HG03103 (cell line): Measurements from ENCODE around the gene COMMD10.
"Not testable (repeated sequence)": the region's sequence is repeated elsewhere in the genome, so short reads cannot be mapped to it uniquely, and the experiment has no call there.

ENCODE experiments used
- ATAC-seq: cut with Tn5 transposase; IDR thresholded peaks from one replicate; pipeline ENCODE4 v1.9.1; 2021; ENCODE audit warnings: low read depth; ENCODE audit not compliant: unreplicated experiment

COMMD10 gene

DNA sequence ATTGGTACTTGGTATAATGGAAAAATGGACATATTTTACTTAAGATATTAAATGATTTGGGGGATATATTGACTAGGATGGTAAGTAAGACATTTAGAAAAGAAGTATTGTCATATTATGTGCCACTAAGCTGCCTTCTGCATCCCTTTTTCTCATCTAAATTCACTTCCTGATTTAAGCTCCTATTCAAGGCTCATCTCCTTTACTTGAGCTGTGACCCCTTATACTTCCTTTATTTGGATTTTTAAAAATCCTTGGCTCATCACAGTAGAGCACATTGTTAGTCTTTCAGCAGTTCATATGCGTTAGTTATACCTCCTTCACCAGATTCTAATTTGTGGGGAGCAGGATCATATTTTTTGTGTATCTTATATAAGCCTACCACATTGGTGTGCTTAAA is 6.6 kb downstream of the COMMD10 start:
- ATAC-seq = no peak

DNA sequence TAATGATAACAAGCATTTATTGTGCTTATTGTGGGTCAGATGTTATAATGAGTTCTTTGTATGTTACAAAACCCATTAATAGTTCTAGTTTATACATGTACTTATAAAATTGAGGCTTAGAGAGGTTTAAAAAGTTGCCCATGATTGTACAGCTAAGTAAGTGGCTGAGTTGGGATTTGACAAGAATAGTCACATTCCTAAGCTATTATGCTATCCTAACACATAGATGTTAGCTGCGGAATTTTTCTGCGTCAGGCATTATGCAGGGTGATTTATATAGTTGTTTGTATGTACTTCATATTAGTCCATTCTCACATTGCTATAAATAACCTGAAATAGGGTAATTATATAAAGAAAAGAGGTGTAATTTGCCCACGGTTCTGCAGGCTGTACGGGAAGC is 12.5 kb downstream of the COMMD10 start:
- ATAC-seq = no peak

DNA sequence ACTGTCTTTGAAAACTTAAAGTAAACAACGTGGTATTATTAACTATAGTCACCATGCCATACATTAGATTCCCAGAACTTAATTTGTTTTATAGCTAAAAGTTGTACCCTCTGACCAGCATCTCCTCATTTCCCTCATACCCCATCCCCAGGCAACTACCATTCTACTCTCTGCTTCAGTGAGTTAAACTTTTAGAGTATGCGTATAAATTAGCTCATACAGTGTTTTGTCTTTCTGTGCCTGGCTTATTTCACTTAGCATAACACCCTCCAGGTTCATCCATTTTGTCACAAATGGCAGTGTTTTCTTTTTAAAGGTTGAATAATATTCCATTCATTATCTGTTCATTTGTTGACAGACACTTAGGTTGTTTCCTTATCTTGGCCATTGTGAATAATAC is 14.2 kb downstream of the COMMD10 start:
- no peak for ATAC-seq

DNA sequence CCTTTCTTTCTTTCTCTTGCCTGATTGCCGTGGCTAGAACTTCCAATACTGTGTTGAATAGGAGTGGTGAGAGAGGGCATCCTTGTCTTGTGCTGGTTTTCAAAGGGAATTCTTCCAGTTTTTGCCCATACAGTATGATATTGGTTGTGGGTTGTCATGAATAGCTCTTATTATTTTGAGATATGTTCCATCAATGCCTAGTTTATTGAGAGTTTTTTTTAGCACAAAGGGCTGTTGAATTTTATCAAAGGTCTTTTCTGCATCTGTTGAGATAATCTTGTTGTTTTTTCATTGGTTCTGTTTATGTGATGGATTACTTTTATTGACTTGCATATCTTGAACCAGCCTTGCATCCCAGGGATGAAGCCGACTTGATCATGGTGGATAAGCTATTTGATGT is 20.1 kb downstream of the COMMD10 start:
- not testable (repeated sequence) for ATAC-seq

DNA sequence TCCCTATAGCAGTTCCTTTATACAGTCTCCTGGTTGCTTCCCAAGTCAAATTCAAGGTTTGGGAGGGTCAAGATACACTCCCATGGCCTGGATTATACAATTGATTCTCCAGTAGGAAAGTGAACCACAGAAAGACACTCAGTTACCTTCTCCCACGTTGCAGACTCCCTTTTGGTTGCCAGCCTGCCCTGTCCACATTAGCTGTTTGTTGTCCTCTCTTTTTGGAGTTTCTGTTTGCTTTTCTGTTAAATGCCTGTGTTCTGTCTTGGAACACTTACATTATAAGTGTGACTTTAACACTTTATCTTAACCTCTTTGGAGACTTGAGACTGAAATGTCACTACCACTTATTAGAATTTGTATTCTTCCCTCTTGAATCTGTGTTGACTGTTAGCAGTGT is 30.3 kb downstream of the COMMD10 start:
- ATAC-seq = no peak

DNA sequence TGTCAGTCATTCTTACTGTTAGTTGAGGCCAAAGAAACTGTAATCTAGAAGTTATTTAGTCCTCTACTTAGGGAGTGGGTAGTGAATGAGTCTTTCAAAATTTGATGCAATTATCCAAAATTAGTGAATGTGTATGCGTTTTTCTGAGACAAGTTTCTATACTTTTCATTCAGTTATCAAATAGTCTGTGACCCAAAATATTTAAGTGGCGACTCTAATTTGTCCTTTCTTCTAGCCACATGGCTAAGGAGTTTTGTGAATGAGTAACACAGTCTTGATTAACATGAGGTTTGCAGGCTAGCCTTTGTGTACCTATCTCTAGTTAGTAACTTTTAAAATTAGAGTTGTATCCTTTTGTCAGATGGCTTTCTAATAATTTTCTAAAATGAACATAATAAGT is 45.6 kb downstream of the COMMD10 start:
- no peak for ATAC-seq

DNA sequence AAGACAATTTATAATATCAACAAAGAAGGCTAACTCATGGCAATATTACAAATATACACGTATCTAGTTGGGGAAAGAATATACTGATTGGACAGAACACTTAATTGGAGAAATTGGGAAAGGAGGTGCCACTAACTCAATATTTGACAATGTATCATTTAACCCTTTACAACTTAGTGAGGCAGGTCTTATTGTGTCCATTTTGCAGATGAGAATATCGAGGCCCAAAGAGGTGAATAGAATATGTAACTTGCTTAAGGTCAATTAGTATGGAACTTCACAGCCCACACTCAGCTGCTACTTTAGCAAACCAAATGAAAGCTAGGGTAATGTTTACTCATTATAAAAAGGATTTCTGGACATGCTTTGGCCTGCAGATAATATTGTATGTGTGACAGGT is 46.2 kb downstream of the COMMD10 start:
- ATAC-seq = no peak

DNA sequence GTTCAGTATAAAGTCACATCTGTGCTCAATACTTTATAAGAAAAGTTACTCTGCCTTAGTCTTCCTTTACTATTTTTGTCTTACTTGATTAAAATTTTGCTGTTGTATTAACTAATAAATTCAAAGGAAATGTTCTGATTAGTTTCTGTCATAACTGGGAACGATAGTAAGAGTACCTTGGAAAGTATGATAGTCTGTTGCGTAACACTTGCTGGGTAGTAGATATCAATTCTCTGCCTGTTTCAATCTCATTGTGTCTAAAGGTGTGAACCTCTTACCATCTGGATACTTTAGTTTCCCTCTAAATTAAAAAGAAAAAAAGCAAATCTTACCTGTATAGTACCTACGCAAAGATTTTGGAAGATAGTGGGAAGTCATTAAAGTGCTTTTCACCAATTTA is 48.5 kb downstream of the COMMD10 start:
- ATAC-seq = no peak

DNA sequence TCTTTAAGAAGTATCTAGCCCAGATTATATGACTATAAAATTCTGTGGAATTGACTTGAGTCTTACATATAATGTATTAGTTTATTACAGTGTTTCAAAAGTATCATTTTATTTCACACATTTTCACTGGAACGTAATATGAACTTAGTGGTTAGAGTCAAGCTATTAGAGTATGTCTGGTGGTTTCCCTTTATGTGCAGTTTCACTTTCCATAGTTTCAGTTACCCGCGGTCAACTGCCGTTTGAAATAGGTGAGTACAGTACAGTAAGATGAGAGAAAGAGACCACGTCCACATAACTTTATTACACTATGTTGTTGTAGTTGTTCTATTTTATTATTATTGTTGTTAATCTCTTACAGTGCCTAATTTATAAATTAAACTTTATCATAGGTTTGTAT is 50.5 kb downstream of the COMMD10 start:
- peak; percentile 100 for ATAC-seq

DNA sequence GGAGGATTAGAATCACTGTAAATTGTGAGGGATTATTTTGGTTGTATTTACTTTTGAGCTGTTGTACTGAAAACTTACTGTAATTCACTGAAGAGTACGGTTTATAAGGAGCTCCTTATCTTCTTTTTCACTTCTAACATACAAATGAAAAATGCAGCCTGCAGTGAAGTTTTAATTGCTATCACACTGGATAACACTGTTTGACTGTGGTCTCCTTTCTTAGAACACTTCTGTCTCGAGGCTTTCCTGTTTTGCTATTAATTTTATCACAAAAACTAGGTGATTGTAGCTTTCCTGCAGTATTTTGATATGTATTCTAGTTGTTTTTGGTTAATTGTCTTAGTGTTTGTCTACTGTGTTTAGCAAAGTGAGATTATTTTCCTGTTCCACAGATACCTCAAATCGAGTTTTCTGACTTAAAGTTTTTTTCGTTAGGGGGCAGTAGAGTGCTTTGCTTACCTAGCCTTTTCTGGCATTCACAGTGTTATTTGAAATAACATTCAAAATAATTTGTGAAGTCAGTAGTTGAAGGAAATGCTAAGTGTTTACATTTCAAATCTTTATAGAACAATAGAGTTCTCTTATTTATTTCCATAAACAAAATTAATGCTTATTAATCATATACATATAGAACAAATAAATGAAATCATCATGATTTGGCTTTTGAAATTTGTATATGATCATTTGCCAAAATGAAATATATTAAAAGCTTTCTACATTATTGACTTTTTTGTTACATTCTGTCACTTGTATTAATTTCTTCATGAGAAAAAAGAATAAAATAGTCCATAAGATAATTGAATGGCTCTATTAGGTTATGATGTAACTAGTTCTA is 52.9 kb downstream of the COMMD10 start:
- no peak for ATAC-seq

DNA sequence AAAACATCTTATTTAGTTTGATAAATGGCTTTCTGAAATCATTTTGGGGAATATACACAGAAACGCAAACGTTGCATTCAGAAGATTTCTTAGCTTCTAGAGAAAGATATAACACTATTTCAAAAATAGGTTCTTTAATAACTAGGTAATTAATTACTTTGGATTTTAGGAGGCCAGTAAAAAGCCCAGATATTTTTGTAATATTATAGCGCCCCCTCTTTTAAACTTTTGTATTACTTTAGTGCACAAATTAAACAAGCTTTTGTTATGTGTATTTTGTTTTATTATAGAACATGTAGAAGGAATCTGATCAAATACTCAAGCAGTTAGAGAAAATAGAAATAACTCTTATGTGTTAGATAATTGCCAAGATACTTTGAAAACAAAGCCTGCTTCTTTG is 57.7 kb downstream of the COMMD10 start:
- ATAC-seq = no peak

DNA sequence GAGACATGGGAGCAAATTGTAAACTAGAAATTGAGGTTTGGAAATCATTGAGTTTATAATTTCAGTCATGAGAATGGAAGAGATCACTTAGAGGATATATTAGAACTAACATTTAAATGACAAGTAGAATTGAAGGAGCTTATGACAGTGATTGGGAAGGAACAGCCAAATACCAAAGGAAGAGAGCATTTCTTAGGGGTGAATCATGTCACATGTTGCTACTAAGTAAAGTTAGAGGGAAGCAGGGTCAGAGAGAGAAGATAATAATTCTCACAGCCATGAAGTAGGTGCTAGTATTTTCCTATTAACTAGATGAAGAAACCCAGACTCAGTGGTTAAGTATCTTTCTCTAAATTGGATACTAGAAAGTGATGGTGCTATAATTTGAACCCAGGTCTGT is 59.3 kb downstream of the COMMD10 start:
- ATAC-seq = no peak

DNA sequence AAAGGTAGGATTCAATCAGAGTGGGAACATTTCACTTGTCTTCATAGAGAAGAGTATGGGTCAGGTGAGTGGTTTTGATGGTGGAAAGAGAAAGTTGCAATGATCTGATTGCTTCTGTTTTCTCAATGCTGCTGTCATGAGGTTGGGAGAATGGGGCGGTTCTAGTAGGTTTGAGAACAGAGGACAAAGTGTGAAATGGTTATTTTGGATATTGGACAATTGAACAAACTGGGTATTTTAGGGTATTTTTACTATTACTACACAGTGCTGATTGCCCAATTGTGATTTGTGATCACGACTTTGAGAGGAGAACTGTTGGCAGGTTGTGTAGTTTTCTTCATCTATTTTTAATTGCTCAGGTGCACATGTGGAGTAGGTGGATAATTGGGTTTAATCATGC is 60.2 kb downstream of the COMMD10 start:
- ATAC-seq = no peak

DNA sequence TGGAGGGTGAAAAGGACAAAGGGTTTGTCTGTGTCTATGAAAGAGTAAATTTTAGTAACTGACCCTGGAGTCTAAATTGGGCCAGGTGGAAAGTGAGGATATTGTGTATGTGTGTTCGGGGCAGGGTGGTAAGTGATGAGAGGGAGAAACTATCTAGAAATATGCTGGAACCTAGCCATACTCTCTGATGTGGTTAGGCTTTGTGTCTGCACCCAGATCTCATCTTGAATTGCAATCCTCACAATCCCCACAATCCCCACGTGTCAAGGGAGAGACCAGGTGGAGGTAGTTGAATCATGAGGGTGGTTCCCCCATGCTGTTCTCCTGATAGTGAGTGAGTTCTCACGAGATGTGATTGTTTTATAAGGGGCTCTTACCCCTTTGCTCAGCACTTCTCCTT is 60.6 kb downstream of the COMMD10 start:
- no peak for ATAC-seq

DNA sequence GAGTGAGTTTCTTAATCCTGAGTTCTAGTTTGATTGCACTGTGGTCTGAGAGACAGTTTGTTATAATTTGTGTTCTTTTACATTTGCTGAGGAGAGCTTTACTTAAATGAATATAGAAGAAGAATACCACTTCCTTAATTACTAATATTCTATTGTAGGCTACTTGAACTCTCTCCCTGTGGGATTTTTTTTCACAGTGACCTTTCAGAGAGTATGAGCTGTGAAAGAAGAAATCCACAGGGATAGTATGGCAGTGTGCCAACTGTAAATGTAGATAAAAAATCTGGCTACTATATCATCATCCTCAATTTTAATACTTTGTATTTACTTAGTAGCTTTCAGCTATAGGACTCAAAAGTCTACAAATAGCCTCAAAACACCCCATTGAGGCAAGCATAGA is 67.3 kb downstream of the COMMD10 start:
- no peak for ATAC-seq

DNA sequence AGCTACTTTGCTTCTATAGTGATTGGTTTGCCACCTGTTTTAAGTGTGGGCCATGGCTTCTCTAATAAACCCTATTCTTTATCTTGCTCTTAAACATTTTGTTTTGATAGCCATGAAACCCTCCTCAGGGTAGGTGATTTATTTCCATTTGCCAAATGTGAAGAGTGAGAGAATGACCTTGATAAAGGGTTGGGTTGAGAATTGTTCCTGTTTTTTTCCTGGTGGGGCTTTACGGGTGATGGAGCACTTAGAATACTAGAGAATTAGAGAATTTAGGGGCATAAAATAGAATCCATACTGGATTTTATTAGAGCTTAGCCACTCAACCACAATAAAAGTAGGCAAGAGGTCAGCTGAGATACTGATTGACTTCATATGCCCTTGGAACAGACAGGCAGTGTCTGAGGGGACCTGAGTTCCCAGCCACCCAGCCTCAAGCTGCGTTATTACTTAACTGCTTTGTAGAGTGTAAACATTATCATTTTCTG is 68.9 kb downstream of the COMMD10 start:
- no peak for ATAC-seq

DNA sequence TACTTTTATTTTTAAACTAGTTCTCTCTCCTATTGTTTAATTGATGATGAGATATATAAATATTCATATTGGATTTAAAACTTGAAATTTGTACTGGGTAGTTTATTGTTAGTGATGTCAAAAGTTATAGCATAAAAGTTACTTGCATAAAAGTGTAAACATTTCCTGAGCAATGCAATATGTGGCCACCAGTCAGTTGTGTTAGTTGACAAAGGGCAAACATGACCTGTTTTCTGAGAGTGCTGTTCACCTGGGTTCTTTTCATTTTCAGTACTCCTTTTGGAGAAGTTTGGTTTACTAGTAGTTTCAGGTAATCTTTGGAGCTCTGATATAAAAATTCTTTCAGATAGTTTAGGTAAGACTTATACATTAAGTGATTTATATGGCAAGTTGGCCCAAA is 69.4 kb downstream of the COMMD10 start:
- no peak for ATAC-seq

DNA sequence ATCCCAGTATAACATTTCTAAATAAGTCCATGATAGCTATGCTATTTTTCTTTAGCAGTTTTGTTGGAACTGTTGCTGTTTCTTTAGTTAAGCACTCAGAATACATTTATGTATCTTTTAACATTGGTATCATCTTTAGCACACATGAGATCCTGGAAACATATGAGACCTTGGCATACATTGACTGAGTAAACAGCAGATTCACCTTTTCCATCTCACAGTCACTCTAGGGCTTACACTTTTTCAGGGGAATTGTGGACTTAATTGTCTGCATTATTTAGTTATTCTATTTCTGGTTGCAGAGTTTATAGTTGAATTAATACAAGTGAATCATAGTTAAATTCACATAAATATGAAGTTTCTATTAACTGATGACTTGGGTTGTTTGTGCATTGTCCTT is 70.1 kb downstream of the COMMD10 start:
- no peak for ATAC-seq

DNA sequence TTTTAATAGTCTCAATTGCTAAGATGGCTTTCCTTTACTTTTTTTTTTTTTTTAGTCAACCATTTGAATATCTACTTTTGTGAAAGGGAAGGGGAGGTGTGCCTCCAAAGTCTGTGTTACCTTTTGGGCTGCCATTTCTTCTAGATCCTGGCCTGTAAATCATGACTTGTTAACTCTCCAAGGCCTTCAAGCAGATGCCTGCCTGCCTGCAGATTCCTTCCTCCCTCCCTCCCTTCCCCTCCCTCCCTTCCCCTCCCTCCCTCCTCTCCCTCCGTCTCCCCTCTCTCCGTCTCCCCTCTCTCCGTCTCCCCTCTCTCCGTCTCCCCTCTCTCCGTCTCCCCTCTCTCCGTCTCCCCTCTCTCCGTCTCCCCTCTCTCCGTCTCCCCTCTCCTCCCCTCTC is 73.1 kb downstream of the COMMD10 start:
- no peak for ATAC-seq

DNA sequence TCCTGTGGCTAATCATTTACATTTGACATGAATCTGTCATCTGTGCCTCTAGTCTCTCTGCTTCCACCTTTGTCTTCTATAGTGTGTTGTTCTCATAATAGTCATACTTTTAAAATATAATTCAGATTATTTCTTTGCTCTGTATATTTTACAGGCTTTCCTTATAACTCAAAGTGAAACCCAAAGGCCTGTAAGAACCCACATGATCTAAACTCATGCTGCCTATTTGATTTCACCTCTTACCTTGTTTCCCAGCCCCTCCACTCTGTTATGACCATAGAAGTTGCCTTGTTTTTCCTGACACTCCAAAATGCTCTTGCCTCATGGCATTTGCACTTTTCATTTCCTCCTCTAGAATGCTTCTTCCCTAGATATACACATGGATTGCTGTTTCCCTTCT is 74.2 kb downstream of the COMMD10 start:
- ATAC-seq = no peak

DNA sequence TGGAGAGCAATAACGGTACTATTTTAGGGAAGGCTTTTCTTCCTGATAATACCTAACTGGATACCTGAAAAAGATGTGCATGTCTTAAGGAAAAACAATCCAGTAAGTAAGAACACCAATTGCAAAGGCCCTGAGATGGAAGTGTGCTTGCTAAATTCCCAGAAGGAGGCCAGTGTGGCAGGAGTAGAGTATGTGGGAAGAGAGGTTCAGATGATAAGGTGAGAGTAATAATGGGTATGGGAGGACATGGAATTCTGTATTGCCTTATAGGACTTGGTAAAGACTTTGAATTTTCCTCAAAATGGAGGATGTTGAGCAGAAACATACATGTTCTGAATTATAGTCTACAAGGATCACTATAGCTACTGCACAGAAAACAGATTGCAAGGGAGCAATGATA is 89.3 kb downstream of the COMMD10 start:
- no peak for ATAC-seq

DNA sequence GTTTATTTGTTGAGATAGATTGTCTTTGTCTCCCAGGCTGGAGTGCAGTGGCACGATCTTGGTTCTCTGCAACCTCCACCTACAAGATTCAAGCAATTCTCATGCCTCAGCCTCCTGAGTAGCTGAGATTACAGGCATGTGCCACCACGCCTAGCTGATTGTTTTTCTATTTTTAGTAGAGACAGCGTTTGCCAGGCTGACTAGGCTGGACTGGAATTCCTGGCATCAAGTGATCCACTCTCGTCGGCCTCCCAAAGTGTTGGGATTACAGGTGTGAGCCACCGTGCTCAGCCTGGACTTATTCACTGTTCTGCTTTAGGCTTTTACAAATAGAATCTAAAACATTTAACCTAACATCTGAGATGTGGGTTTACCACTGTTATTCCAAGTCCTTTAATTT is 91.3 kb downstream of the COMMD10 start:
- ATAC-seq = no peak

DNA sequence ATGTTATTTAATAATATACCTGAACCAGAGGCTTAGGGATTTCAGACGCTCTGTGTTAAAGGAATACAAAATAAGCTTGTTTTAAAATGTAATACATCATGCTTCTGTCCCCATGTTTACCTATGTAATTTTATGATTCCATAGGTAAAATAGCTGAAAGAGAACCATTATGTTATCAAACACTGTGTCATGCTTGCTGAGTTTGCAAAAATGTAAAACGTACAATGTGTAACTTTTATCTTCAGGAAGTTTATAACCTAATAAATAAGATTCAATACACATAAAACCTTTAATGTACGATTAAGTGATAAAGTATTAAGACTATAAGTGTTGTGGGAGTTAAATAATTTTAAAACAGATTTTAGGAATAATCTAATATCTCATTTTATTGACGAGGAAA is 94.1 kb downstream of the COMMD10 start:
- ATAC-seq = no peak
